Endothelial cell of umbilical vein (primary cell): ENCODE data around the gene HBE1. TPM values are rescaled to one million over a fixed set of nuclear protein-coding genes. Genes with fewer than 3 reads are reported as not detected.

Source experiments
- BruUV-seq: library from RNA; stranded (reverse); fragments of 400-500 nt; replicated peaks from 2 replicates; lab custom pipeline; 2021; lab: Mats Ljungman, UMichigan
- CTCF ChIA-PET: fragments of 300-600, 350-600 bp; sonication (Branson Sonifier 250); formaldehyde crosslinking; loops from one replicate; lab custom pipeline; 2021; ENCODE audit warnings: antibody characterized with exemption, inconsistent platforms; lab: Charles Lee
- POLR2A ChIA-PET: fragments of 300-600, 350-600 bp; sonication (Branson Sonifier 250); formaldehyde crosslinking; loops from one replicate; lab custom pipeline; 2021; ENCODE audit warnings: antibody characterized with exemption, inconsistent platforms; lab: Charles Lee
- DNase-seq: peaks from one replicate; pipeline ENCODE4 v3.0.0-alpha.2; 2011; ENCODE audit warnings: low read depth, low spot score
- FAIRE-seq: peaks from 2 replicates; lab custom pipeline; 2011; peaks lifted over from hg19 to GRCh38; lab: Jason Lieb, UNC
- H2AFZ ChIP-seq: 2 replicates; pipeline ENCODE4 v1.6.0; 2012; ENCODE audit warnings: low read depth, low read length, control low read depth, inconsistent platforms
- H3K27ac ChIP-seq: 2 replicates; pipeline ENCODE4 v1.5.1; 2011; ENCODE audit warnings: low read depth, mild to moderate bottlenecking, control low read depth, low read length, moderate library complexity; ENCODE audit not compliant: insufficient read depth
- H3K27me3 ChIP-seq, 2 experiments: 2 replicates each; pipeline versions ENCODE4 v1.6.0 to v1.6.1; 2011; ENCODE audit warnings: low read length in 2 of 2, mixed read lengths in 1 of 2; ENCODE audit not compliant: control insufficient read depth in 2 of 2, insufficient read depth in 2 of 2
- H3K36me3 ChIP-seq, 2 experiments: 2 replicates in 1 of 2; 3 replicates in 1 of 2; pipeline ENCODE4 v1.5.1; 2011; ENCODE audit warnings: low read length in 2 of 2, mild to moderate bottlenecking in 1 of 2, moderate library complexity in 1 of 2; ENCODE audit not compliant: control insufficient read depth in 2 of 2, insufficient read depth in 2 of 2; ENCODE audit errors: extremely low read depth in 1 of 2
- H3K4me1 ChIP-seq: 3 replicates; pipeline ENCODE4 v1.5.1; 2011; ENCODE audit warnings: mild to moderate bottlenecking, low read length; ENCODE audit not compliant: control insufficient read depth, insufficient read depth; ENCODE audit errors: extremely low read depth
- H3K4me2 ChIP-seq: 2 replicates; pipeline ENCODE4 v1.6.1; 2011; ENCODE audit warnings: low read length, control low read depth, mixed read lengths; ENCODE audit not compliant: insufficient read depth
- H3K4me3 ChIP-seq, 3 experiments: fragments of 200-600 bp in 1 of 3; sonication (generic), shearing (Covaris generic) in 1 of 3; replicated peaks in 1 of 3; 2 replicates each; pipeline ENCODE4 v1.5.1; 2011 to 2016; ENCODE audit warnings: control low read depth in 3 of 3, low read length in 3 of 3, mild to moderate bottlenecking in 2 of 3, inconsistent platforms in 1 of 3, low read depth in 1 of 3, moderate library complexity in 1 of 3; ENCODE audit not compliant: insufficient read depth in 1 of 3
- H3K79me2 ChIP-seq: 2 replicates; pipeline ENCODE4 v1.6.0; 2012; ENCODE audit warnings: low read length, inconsistent platforms; ENCODE audit not compliant: control insufficient read depth, insufficient read depth
- H3K9ac ChIP-seq: replicated peaks from 2 replicates; pipeline ENCODE3; 2011; ENCODE audit warnings: low read length, control low read depth; ENCODE audit not compliant: insufficient read depth; ENCODE audit errors: extremely low read depth
- H3K9me1 ChIP-seq: replicated peaks from 3 replicates; pipeline ENCODE4 v1.6.0; 2011; ENCODE audit warnings: mild to moderate bottlenecking, low read length; ENCODE audit not compliant: control insufficient read depth, insufficient read depth; ENCODE audit errors: extremely low read depth
- H3K9me3 ChIP-seq: replicated peaks from 2 replicates; pipeline ENCODE4 v1.5.1; 2012; ENCODE audit warnings: low read length, inconsistent platforms; ENCODE audit not compliant: control insufficient read depth, insufficient read depth
- H4K20me1 ChIP-seq: replicated peaks from 2 replicates; pipeline ENCODE3; 2011; ENCODE audit warnings: mild to moderate bottlenecking, low read length; ENCODE audit not compliant: control insufficient read depth, insufficient read depth; ENCODE audit errors: extremely low read depth
- EZH2 ChIP-seq: IDR thresholded peaks from 2 replicates; pipeline ENCODE4 v1.6.1; 2012; ENCODE audit warnings: borderline replicate concordance, low read depth, mild to moderate bottlenecking, moderate library complexity, low read length, inconsistent platforms; ENCODE audit not compliant: severe bottlenecking
- FOS ChIP-seq: IDR thresholded peaks from 2 replicates; pipeline ENCODE4 v1.6.1; 2011; ENCODE audit warnings: mild to moderate bottlenecking, low read length, moderate library complexity, borderline replicate concordance; ENCODE audit not compliant: insufficient read depth
- GATA2 ChIP-seq: IDR thresholded peaks from 2 replicates; pipeline ENCODE4 v1.7.0; 2011; ENCODE audit warnings: low read depth, mild to moderate bottlenecking, moderate library complexity, mixed read lengths, low read length; ENCODE audit not compliant: insufficient read length, insufficient read depth
- JUN ChIP-seq: IDR thresholded peaks from 2 replicates; pipeline ENCODE4 v1.6.1; 2011; ENCODE audit warnings: borderline replicate concordance, low read depth; ENCODE audit not compliant: insufficient read length, insufficient read depth
- MAX ChIP-seq: IDR thresholded peaks from 2 replicates; pipeline ENCODE4 v1.6.1; 2011; ENCODE audit not compliant: insufficient read depth, insufficient read length
- MYC ChIP-seq: IDR thresholded peaks from one replicate; pipeline ENCODE4 v1.6.1; 2011; ENCODE audit warnings: mild to moderate bottlenecking, low read depth, low read length
- POLR2A ChIP-seq: IDR thresholded peaks from 2 replicates; pipeline ENCODE4 v1.6.1; 2012; ENCODE audit warnings: low read depth, mild to moderate bottlenecking, control low read depth, low read length
- POLR2AphosphoS5 ChIP-seq: IDR thresholded peaks from 2 replicates; pipeline ENCODE4 v1.6.1; 2012; ENCODE audit warnings: low read depth, mild to moderate bottlenecking, control low read depth, low read length, moderate library complexity; ENCODE audit not compliant: insufficient read depth
- dilution Hi-C: fragments of 300-500 bp; cut with MboI; formaldehyde crosslinking; loops from one replicate; pipeline ENCODE4 v1.15.0; 2019; ENCODE audit warnings: low sequenced_read_pairs; ENCODE audit not compliant: extremely low pct_ligation_motif_present
- intact Hi-C: fragments of 100-400 bp; cut with micrococcal nuclease; formaldehyde crosslinking; loops from one replicate; pipeline ENCODE4 v1.10.0; 2022
- polyA plus RNA-seq, 4 experiments: library from polyadenylated mRNA; depleted of rRNA in 3 of 4; stranded (reverse) in 3 of 4; unstranded in 1 of 4; fragments of >200 nt; gene quantifications; 2 replicates each; pipeline versions ENCODE4 v1.2.1 to v1.2.3, GENCODE V29; 2011 to 2012; ENCODE audit warnings: missing spikeins in 1 of 4
- total RNA-seq: library from RNA; stranded (reverse); gene quantifications from 2 replicates; pipeline ENCODE4 v1.2.3, GENCODE V29; 2021
- TF ChIP-seq, protein P1 (sequence below), 2 donors: IDR thresholded peaks; 1 replicate in 1 of 2; 2 replicates in 1 of 2; pipeline ENCODE4 v1.5.1; 2011; ENCODE audit warnings: low read length in 2 of 2, mild to moderate bottlenecking in 2 of 2, moderate library complexity in 2 of 2, control low read depth in 1 of 2, inconsistent platforms in 1 of 2, low read depth in 1 of 2; ENCODE audit not compliant: insufficient read depth in 1 of 2; ENCODE audit errors: extremely low read depth in 1 of 2

The HBE1 gene
- total and polyA plus RNA-seq, 2 donors (not counting 3 experiments of a cell fraction or from before 2014, with no cell fraction given), result 0.37 TPM; not detected in 1

DNA sequence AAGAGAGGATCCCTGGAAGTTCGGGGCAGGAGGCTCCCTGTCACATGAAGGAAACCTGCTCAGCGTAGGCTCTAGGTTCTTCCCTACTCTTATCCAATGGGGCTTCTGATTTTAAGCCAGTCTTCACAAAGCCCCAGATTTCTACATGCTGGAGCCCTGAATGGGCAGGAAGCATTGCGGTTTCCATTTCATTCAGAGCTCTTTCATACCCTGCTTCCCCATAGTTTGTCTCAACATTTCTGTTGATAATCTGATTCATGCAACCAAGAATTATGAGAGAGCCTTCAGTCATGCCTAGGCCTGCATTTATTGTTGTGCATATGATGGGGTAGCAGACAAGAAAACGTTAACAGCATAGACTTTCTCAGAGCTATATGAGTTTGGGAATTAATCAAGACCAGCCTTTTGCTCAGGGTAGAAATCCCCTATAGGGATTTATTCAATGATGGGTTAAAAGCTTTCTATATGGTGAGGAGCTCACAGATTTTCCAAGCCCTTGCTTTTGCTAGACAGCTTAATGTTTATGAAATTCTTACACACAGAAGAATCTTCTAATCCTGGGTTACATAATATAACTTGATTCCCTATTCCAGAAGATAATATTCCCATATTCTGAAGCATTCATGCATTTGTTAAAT is 16.1 kb upstream of the HBE1 start:
- H3K36me3 ChIP-seq, result no peaks in the 10 kb centered on the region
- no peaks in the 10 kb centered on the region for H3K79me2 ChIP-seq
- CTCF ChIA-PET, result interaction anchor here (0.7 kb wide), 1 partner anchor 11 kb away, joined by 3 read pairs; no protein-coding TSS in a partner anchor
- dilution Hi-C loops, result no loop called here
- DNase-seq (no peak), FAIRE-seq (no peak)
- no peaks in the 10 kb centered on the region for H3K9me3 ChIP-seq
- H4K20me1 ChIP-seq, result no peaks in the 10 kb centered on the region
- H3K4me2 ChIP-seq, result no peak overlapping the region
- intact Hi-C loops, result no loop called here
- H3K9ac ChIP-seq, result no peak overlapping the region
- POLR2A ChIA-PET, result no interaction called here
- no peaks in the 10 kb centered on the region for H3K9me1 ChIP-seq
- TF ChIP-seq FOS (no peak), MAX (no peak), JUN (no peak), GATA2 (no peak), POLR2A (no peak), POLR2AphosphoS5 (no peak), MYC (no peak), EZH2 (no peak)
- TF ChIP-seq, protein P1, sequence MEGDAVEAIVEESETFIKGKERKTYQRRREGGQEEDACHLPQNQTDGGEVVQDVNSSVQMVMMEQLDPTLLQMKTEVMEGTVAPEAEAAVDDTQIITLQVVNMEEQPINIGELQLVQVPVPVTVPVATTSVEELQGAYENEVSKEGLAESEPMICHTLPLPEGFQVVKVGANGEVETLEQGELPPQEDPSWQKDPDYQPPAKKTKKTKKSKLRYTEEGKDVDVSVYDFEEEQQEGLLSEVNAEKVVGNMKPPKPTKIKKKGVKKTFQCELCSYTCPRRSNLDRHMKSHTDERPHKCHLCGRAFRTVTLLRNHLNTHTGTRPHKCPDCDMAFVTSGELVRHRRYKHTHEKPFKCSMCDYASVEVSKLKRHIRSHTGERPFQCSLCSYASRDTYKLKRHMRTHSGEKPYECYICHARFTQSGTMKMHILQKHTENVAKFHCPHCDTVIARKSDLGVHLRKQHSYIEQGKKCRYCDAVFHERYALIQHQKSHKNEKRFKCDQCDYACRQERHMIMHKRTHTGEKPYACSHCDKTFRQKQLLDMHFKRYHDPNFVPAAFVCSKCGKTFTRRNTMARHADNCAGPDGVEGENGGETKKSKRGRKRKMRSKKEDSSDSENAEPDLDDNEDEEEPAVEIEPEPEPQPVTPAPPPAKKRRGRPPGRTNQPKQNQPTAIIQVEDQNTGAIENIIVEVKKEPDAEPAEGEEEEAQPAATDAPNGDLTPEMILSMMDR (IDR thresholded peaks at IDR 0.05; ENCODE audit: extremely low read depth in 1 of 2, insufficient read depth in 1 of 2, low read depth in 1 of 2, low read length in 2 of 2), result no peak
- H3K4me3 ChIP-seq, result no peak overlapping the region
- no peak overlapping the region for H2AFZ ChIP-seq
- no peaks in the 10 kb centered on the region for H3K27me3 ChIP-seq
- BruUV-seq, result no TSS peak
- peaks cover 5% of the 10 kb centered on the region for H3K4me1 ChIP-seq
- H3K27ac ChIP-seq, result no peak overlapping the region
